DND-41 (cell line): ENCODE data around the gene ZNF143.

Experiments
- ATAC-seq: fragments of 200-7000 bp; cut with Tn5 transposase; 3 replicates; pipeline ENCODE4 v1.9.1; 2021; ENCODE audit warnings: low read depth; ENCODE audit not compliant: insufficient read depth
- DNase-seq: peaks from one replicate; pipeline ENCODE4 v3.0.0-alpha.2; 2020
- H2AFZ ChIP-seq: 2 replicates; pipeline ENCODE4 v1.6.0; 2012; ENCODE audit warnings: low read depth, low read length
- H3K27ac ChIP-seq: 2 replicates; pipeline ENCODE4 v1.5.1; 2012; ENCODE audit warnings: low read length, inconsistent platforms
- H3K27me3 ChIP-seq: fragments of 200-600 bp; sonication (generic); 2 replicates; pipeline ENCODE4 v1.6.0; 2012; ENCODE audit warnings: low read length, mild to moderate bottlenecking, inconsistent platforms; ENCODE audit not compliant: insufficient read depth, poor library complexity
- H3K36me3 ChIP-seq: 2 replicates; pipeline ENCODE4 v1.5.1; 2012; ENCODE audit warnings: low read length, inconsistent platforms; ENCODE audit not compliant: insufficient read depth
- H3K4me1 ChIP-seq: 2 replicates; pipeline ENCODE4 v1.5.1; 2012; ENCODE audit warnings: mild to moderate bottlenecking, low read length; ENCODE audit not compliant: insufficient read depth
- H3K4me2 ChIP-seq: 2 replicates; pipeline ENCODE4 v1.6.0; 2012; ENCODE audit warnings: mild to moderate bottlenecking, moderate library complexity, low read length, inconsistent platforms; ENCODE audit not compliant: insufficient read depth
- H3K4me3 ChIP-seq, 2 experiments: fragments of 200-600 bp in 1 of 2; shearing (Covaris generic) in 1 of 2; 2 replicates each; pipeline ENCODE4 v1.5.1; 2012 to 2016; ENCODE audit warnings: inconsistent platforms in 2 of 2, low read length in 2 of 2, mild to moderate bottlenecking in 2 of 2, low read depth in 1 of 2, moderate library complexity in 1 of 2
- H3K79me2 ChIP-seq: 2 replicates; pipeline ENCODE4 v1.6.0; 2012; ENCODE audit warnings: low read length, inconsistent platforms; ENCODE audit not compliant: insufficient read depth
- H3K9ac ChIP-seq: 2 replicates; pipeline ENCODE4 v1.6.0; 2012; ENCODE audit warnings: low read depth, mild to moderate bottlenecking, inconsistent platforms, low read length, moderate library complexity
- H3K9me3 ChIP-seq: 2 replicates; pipeline ENCODE4 v1.5.1; 2012; ENCODE audit warnings: low read length, moderate library complexity, mild to moderate bottlenecking, inconsistent platforms; ENCODE audit not compliant: insufficient read depth, severe bottlenecking
- H4K20me1 ChIP-seq: 2 replicates; pipeline ENCODE4 v1.6.0; 2012; ENCODE audit warnings: low read length; ENCODE audit not compliant: insufficient read depth
- CTCF ChIP-seq: IDR thresholded peaks from 2 replicates; pipeline ENCODE4 v1.5.1; 2012; ENCODE audit warnings: borderline replicate concordance, low read length, moderate library complexity, mild to moderate bottlenecking; ENCODE audit not compliant: poor library complexity, severe bottlenecking; ENCODE audit errors: extremely low read depth
- EZH2 ChIP-seq: IDR thresholded peaks from 3 replicates; pipeline ENCODE4 v1.6.1; 2012; ENCODE audit warnings: borderline replicate concordance, low read depth, mild to moderate bottlenecking, moderate library complexity, low read length, inconsistent platforms; ENCODE audit not compliant: severe bottlenecking

Gene ZNF143

GRCh38 chr11:9573052-9573774, 112.4 kb downstream of the ZNF143 start, which contains the start of gene WEE1:
Gene WEE1 (plus strand): TSS chr11:9573670. CDS start chr11:9573934, 264 bp downstream.
- H4K20me1 ChIP-seq = peaks cover 36% of the 10 kb centered on the region
- H3K79me2 ChIP-seq = peaks cover 48% of the 10 kb centered on the region
- peak within 1 kb of the TSS; percentile 92 for H3K9ac ChIP-seq
- H2AFZ ChIP-seq = peak within 1 kb of the TSS; percentile 84
- peak within 1 kb of the TSS; percentile 96 for H3K4me2 ChIP-seq
- H3K9me3 ChIP-seq = no peaks in the 10 kb centered on the region
- ATAC-seq = peak; percentile 96
- TF ChIP-seq EZH2 (no peak), CTCF (no peak)
- peak within 1 kb of the TSS; percentile 65 to 88 for H3K4me3 ChIP-seq
- H3K27me3 ChIP-seq = no peaks in the 10 kb centered on the region
- peak within 1 kb of the TSS; percentile 91 for H3K27ac ChIP-seq
- H3K4me1 ChIP-seq = peaks cover 37% of the 10 kb centered on the region
- H3K36me3 ChIP-seq = peaks cover 39% of the 10 kb centered on the region
- DNase-seq = peak; percentile 99

- no peaks in the 10 kb centered on the region for H3K9me3 ChIP-seq
- peak overlapping the region; percentile 92 for H3K9ac ChIP-seq
- H3K4me3 ChIP-seq = peak overlapping the region; percentile 41 to 88; a peak in 3 of 4 replicates
- H3K27me3 ChIP-seq = no peaks in the 10 kb centered on the region
- ATAC-seq = peak; percentile 1; the same call in 2 of the 3 replicates
- H3K27ac ChIP-seq = peak overlapping the region; percentile 91
- H3K36me3 ChIP-seq = peaks cover 45% of the 10 kb centered on the region
- DNase-seq = no peak
- peak overlapping the region; percentile 77 for H3K4me2 ChIP-seq
- H3K79me2 ChIP-seq = peaks cover 54% of the 10 kb centered on the region
- H4K20me1 ChIP-seq = peaks cover 41% of the 10 kb centered on the region
- peak overlapping the region; percentile 62 for H2AFZ ChIP-seq
- peaks cover 42% of the 10 kb centered on the region for H3K4me1 ChIP-seq
- TF ChIP-seq EZH2 (no peak), CTCF (no peak)
These were observed 113.2 kb downstream of the ZNF143 start for GRCh38 chr11:9573775-9574621.

GRCh38 chr11:9574622-9575259, 113.9 kb downstream of the ZNF143 start:
- Histone ChIP-seq H3K4me2 (peak overlapping the region; percentile 77), H3K27me3 (no peaks in the 10 kb centered on the region), H3K9me3 (no peaks in the 10 kb centered on the region), H4K20me1 (peaks cover 47% of the 10 kb centered on the region), H3K4me3 (peak overlapping the region; percentile 41 to 88), H3K27ac (peak overlapping the region; percentile 91), H3K36me3 (peaks cover 53% of the 10 kb centered on the region), H2AFZ (0 out of 2 replicates have a peak overlapping the region, but pooled peaks have one; percentile 22), H3K79me2 (peaks cover 62% of the 10 kb centered on the region), H3K9ac (peak overlapping the region; percentile 92), H3K4me1 (peaks cover 48% of the 10 kb centered on the region)
- no peak for TF ChIP-seq CTCF
- no peak for TF ChIP-seq EZH2
- DNase-seq = peak; percentile 22
- ATAC-seq = no peak
